Breast epithelium (tissue), 4 donors: ENCODE data around the gene ACER3. TPM values are rescaled to one million over a fixed set of nuclear protein-coding genes. Genes with fewer than 3 reads are reported as not detected.

ENCODE experiments used
- DNase-seq, 2 donors: peaks; one replicate each; pipeline ENCODE4 v3.0.0-alpha.2; 2019; ENCODE audit warnings: low spot score in 2 of 2
- H3K27ac ChIP-seq, 2 donors: fragments of 200-600 bp; sonication (generic) in 1 of 2; one replicate each; pipeline ENCODE4 v1.5.1; 2016 to 2019; ENCODE audit warnings: mild to moderate bottlenecking in 1 of 2
- H3K27me3 ChIP-seq, 2 donors: fragments of 200-600 bp; sonication (generic) in 1 of 2; one replicate each; pipeline versions ENCODE4 v1.5.1 to v1.6.0; 2017 to 2019; ENCODE audit warnings: control low read depth in 1 of 2, mild to moderate bottlenecking in 1 of 2
- H3K36me3 ChIP-seq: fragments of 200-600 bp; one replicate; pipeline ENCODE4 v1.5.1; 2019
- H3K4me1 ChIP-seq, 2 donors: fragments of 200-600 bp; sonication (generic); one replicate each; pipeline ENCODE4 v1.5.1; 2016 to 2019; ENCODE audit warnings: control low read depth in 1 of 2
- H3K4me3 ChIP-seq, 3 donors: fragments of 200-600 bp; sonication (generic); 1 replicate in 2 of 3; 2 replicates in 1 of 3; pipeline ENCODE4 v1.5.1; 2016 to 2019; ENCODE audit warnings: mild to moderate bottlenecking in 3 of 3, moderate library complexity in 2 of 3
- H3K9me3 ChIP-seq, 2 donors: fragments of 200-600 bp; sonication (generic) in 1 of 2; one replicate each; pipeline ENCODE4 v1.5.1; 2016 to 2019; ENCODE audit warnings: control low read depth in 1 of 2
- POLR2A ChIP-seq: fragments of 450-650 bp; IDR thresholded peaks from one replicate; pipeline ENCODE4 v1.6.1; 2016; ENCODE audit warnings: antibody characterized with exemption, mild to moderate bottlenecking, moderate library complexity
- POLR2AphosphoS5 ChIP-seq, 3 donors: sonication (generic); formaldehyde crosslinking; IDR thresholded peaks; one replicate each; pipeline ENCODE4 v1.6.1; 2017; ENCODE audit warnings: antibody characterized with exemption in 3 of 3
- intact Hi-C: fragments of 100-400 bp; cut with DNase I; formaldehyde crosslinking; loops from one replicate; pipeline ENCODE4 v1.15.1; 2023; ENCODE audit warnings: low total_unique reads
- total RNA-seq, 3 donors: library from RNA; depleted of rRNA; stranded (reverse); fragments of >200 nt; gene quantifications; one replicate each; pipeline ENCODE4 v1.1.0, GENCODE V29; 2016
- TF ChIP-seq, protein P1 (sequence below), 3 donors: fragments of 450-650 bp; IDR thresholded peaks; one replicate each; pipeline ENCODE4 v1.5.1; 2016 to 2017; ENCODE audit warnings: antibody characterized with exemption in 3 of 3, mild to moderate bottlenecking in 3 of 3, moderate library complexity in 3 of 3

Gene ACER3
- total RNA-seq, 3 donors from 2014 or later, result 8.2 to 35.2 (median 12.9) TPM

DNA sequence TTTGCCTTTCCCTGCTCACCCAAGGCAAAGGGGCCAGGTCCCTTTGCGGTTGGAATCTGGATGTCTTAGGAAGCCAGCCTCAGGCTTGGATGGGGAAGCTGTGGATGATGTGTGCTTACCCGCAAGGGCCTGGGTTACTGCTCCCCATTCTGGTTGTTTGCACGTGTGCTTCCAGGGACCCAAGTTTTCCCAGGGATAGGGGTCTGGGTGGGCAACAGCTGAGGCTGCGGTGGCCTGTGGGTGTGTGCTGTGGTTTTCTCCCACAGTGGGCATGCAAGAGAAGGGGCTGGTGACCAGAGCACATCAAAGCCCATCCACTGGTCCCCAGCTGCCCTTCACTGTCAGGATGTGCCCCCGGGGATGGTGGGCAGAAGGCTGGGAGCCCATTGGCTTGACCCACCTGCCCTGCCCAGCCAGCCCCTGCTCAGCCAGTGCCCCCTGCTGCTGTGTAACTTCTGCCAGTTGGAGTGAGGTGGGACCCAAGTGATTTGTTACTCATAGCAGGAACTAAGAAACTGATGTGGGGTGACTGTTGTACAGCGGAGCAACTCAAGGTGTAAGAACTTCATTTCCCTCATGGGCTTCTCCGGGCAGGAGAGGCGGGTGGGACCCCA lies 209.4 kb downstream of the ACER3 start:
- H3K9me3 ChIP-seq, result no peaks in the 10 kb centered on the region
- H3K27me3 ChIP-seq, result no peaks in the 10 kb centered on the region
- intact Hi-C loops, result loop anchor here (10.0 kb wide), 1 partner anchor 255 kb away; no protein-coding TSS in a partner anchor
- no peaks in the 10 kb centered on the region for H3K36me3 ChIP-seq
- DNase-seq, result peak in 1 of 2 donors; percentile 43
- H3K27ac ChIP-seq, result no peak overlapping the region
- H3K4me1 ChIP-seq, result peaks cover 5 to 23% of the 10 kb centered on the region in 2 donors
- TF ChIP-seq POLR2A (no peak), POLR2AphosphoS5 (IDR thresholded peaks at IDR 0.05) (no peak)
- TF ChIP-seq, protein P1, sequence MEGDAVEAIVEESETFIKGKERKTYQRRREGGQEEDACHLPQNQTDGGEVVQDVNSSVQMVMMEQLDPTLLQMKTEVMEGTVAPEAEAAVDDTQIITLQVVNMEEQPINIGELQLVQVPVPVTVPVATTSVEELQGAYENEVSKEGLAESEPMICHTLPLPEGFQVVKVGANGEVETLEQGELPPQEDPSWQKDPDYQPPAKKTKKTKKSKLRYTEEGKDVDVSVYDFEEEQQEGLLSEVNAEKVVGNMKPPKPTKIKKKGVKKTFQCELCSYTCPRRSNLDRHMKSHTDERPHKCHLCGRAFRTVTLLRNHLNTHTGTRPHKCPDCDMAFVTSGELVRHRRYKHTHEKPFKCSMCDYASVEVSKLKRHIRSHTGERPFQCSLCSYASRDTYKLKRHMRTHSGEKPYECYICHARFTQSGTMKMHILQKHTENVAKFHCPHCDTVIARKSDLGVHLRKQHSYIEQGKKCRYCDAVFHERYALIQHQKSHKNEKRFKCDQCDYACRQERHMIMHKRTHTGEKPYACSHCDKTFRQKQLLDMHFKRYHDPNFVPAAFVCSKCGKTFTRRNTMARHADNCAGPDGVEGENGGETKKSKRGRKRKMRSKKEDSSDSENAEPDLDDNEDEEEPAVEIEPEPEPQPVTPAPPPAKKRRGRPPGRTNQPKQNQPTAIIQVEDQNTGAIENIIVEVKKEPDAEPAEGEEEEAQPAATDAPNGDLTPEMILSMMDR (IDR thresholded peaks at IDR 0.05), result no peak
- no peak overlapping the region for H3K4me3 ChIP-seq

DNA sequence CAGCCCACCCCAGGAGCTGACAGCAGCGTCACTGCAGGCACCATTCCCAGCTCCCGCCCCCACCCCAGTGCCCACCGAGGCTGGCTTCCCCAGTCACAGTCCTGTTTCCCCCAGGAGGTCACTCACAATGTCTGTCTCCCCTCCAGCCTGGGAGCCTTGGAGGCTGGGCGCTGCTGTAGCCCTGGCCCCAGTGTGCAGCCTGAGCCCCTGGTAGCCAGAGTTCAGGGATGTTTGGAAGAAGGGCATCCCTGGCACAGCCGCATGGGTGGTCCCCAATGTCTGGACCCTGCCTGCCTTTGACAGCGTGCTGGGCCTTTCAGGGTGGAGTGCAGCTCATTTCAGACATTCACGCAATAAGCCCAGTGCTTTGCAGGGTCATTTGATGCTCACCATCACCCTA lies 210.4 kb downstream of the ACER3 start:
- intact Hi-C loops, result no loop called here
- Histone ChIP-seq H3K4me3 (no peak overlapping the region), H3K27ac (no peak overlapping the region), H3K4me1 (peaks cover 5 to 23% of the 10 kb centered on the region in 2 donors), H3K36me3 (no peaks in the 10 kb centered on the region), H3K9me3 (no peaks in the 10 kb centered on the region), H3K27me3 (no peaks in the 10 kb centered on the region)
- peak in 1 of 2 donors; percentile 41 for DNase-seq
- TF ChIP-seq POLR2A, result no peak
- TF ChIP-seq POLR2AphosphoS5 (IDR thresholded peaks at IDR 0.05), result no peak
- TF ChIP-seq, protein P1 (IDR thresholded peaks at IDR 0.05), result no peak

DNA sequence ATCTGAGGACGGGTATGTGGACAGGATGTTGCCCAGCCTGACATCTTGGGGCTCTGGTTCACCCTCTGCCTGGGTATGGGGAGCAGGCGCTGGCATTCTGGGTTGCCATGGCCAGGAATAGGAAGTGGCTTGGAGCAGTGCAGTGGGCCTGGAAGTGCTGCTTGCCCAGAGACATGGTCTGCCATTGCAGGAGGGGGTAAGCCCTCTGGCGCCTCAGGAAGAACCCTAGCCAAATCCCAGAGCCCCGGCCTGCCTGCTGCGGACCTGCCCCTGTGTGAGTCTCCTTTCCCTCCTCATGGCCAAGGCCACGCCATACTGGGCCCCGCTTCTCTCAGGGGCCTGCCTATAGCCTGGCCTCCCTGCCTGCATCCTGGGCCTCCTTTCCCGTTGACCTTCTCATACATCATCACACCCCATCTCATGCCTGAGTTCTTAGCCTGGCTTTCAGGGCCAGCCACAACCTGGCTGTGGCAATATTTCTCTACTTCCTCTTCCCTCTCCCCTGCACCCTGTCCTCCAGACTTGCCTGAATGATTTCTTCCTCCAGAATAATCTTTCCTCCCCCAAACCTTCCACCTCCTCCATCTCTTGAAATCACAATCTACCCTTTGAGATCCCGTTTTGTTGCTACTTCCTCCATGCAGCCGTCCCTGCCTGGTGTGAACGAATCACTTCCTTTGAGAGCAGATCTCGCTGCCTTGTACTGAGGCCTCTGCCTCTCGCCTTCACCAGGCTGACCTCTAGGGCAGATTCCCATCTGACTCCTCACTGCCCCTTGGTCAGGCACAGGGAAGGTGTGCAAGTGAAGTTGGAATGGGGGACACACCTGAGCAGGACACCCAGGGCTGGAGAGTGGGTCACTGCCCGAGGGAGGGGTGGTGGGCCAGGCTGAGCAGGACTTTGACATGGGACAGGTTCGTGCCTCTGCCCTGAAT lies 211.2 kb downstream of the ACER3 start:
- DNase-seq, result peak in 1 of 2 donors; percentile 39
- Histone ChIP-seq H3K27ac (peak overlapping the region in 1 of 2 donors; percentile 90), H3K27me3 (no peaks in the 10 kb centered on the region), H3K9me3 (no peaks in the 10 kb centered on the region), H3K4me1 (peaks cover 5 to 23% of the 10 kb centered on the region in 2 donors), H3K4me3 (no peak overlapping the region), H3K36me3 (no peaks in the 10 kb centered on the region)
- intact Hi-C loops, result no loop called here
- TF ChIP-seq POLR2A, result no peak
- TF ChIP-seq, protein P1 (IDR thresholded peaks at IDR 0.05), result peak in 1 of 3 donors; percentile 8

DNA sequence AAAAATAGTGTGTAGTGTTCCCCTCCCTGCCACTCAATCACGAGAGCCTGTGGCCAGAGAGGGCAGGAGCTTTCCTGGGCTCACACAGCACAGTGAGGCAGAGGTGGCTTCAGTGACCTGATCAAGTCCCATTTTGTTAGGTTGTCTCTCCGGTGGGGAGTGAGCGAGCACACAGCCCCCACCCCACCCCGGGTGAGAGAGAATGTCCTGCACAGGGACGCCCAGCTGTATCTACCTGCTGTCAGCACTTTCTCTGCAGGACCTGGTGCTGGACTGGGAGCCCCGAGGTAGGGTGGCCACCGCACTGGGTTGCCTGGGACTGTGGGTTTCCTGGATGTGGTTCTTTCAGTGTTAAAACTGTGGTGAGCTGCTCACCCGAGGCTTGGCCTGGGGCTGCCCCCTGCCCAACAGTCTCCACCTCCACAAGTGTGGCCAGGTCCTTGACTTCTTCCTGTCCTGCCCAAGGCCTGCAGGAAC lies 212.2 kb downstream of the ACER3 start:
- peaks cover 5 to 23% of the 10 kb centered on the region in 2 donors for H3K4me1 ChIP-seq
- TF ChIP-seq POLR2A (no peak), POLR2AphosphoS5 (IDR thresholded peaks at IDR 0.05) (no peak)
- TF ChIP-seq, protein P1 (IDR thresholded peaks at IDR 0.05), result no peak
- H3K4me3 ChIP-seq, result no peak overlapping the region
- peak overlapping the region; percentile 80 to 90 for H3K27ac ChIP-seq
- peak in 1 of 2 donors; percentile 39 for DNase-seq
- intact Hi-C loops, result no loop called here
- H3K9me3 ChIP-seq, result no peaks in the 10 kb centered on the region
- H3K27me3 ChIP-seq, result no peaks in the 10 kb centered on the region
- no peaks in the 10 kb centered on the region for H3K36me3 ChIP-seq
